SK-N-SH (cell line): Measurements from ENCODE around the gene TOGARAM2. TPM values are rescaled to one million over a fixed set of nuclear protein-coding genes. Genes with fewer than 3 reads are reported as not detected.
A peak's percentile ranks its signal among the peaks of the same experiment; 100 is the strongest.

ENCODE experiments used
- CTCF ChIA-PET: fragments of 300-600, 350-600 bp; formaldehyde crosslinking; extraction: SDS; loops from one replicate; lab custom pipeline; 2021; lab: Yijun Ruan, JAX
- POLR2A ChIA-PET: fragments of 350-600 bp; sonication (Branson Sonifier 250); formaldehyde crosslinking; extraction: SDS; loops from one replicate; lab custom pipeline; 2020; ENCODE audit warnings: antibody characterized with exemption, inconsistent platforms; lab: Yijun Ruan, JAX
- DNase-seq: peaks from one replicate; pipeline ENCODE4 v3.0.0; 2012
- H2AFZ ChIP-seq: fragments of 200-600 bp; sonication (generic); 2 replicates; pipeline ENCODE4 v1.8.1; 2016; ENCODE audit warnings: antibody characterized with exemption, mild to moderate bottlenecking, low read depth
- H3F3A ChIP-seq: fragments of 200-600 bp; sonication (generic); replicated peaks from 2 replicates; pipeline ENCODE3; 2016; ENCODE audit warnings: antibody characterized with exemption, mild to moderate bottlenecking; ENCODE audit not compliant: insufficient read depth
- H3K27ac ChIP-seq, 2 experiments: fragments of 200-500 bp in 1 of 2; fragments of 200-600 bp in 1 of 2; sonication (Bioruptor generic) in 1 of 2; sonication (generic), shearing (Covaris generic) in 1 of 2; 2 replicates each; pipeline versions ENCODE4 v1.5.1 to v1.6.1; 2014 to 2016; ENCODE audit warnings: low read depth in 2 of 2, inconsistent platforms in 1 of 2, low read length in 1 of 2, mild to moderate bottlenecking in 1 of 2, mixed read lengths in 1 of 2
- H3K27me3 ChIP-seq: fragments of 200-600 bp; sonication (generic), shearing (Covaris generic); 2 replicates; pipeline ENCODE4 v1.6.1; 2016; ENCODE audit warnings: mixed run types; ENCODE audit not compliant: insufficient read depth
- H3K36me3 ChIP-seq, 2 experiments: fragments of 200-500 bp in 1 of 2; fragments of 200-600 bp in 1 of 2; sonication (Bioruptor generic) in 1 of 2; sonication (generic) in 1 of 2; replicated peaks in 1 of 2; 2 replicates each; pipeline versions ENCODE3 to v1.5.1; 2014 to 2016; ENCODE audit warnings: low read length in 1 of 2, mild to moderate bottlenecking in 1 of 2; ENCODE audit not compliant: insufficient read depth in 2 of 2, control insufficient read depth in 1 of 2
- H3K4me1 ChIP-seq, 2 experiments: fragments of 200-500 bp in 1 of 2; fragments of 200-600 bp in 1 of 2; sonication (Bioruptor generic) in 1 of 2; sonication (generic), shearing (Covaris generic) in 1 of 2; 2 replicates each; pipeline versions ENCODE4 v1.5.1 to v1.6.1; 2014 to 2016; ENCODE audit warnings: low read depth in 1 of 2, low read length in 1 of 2, mixed run types in 1 of 2; ENCODE audit not compliant: insufficient read depth in 2 of 2, control insufficient read depth in 1 of 2
- H3K4me2 ChIP-seq: fragments of 200-600 bp; sonication (generic), shearing (Covaris generic); 2 replicates; pipeline ENCODE4 v1.6.1; 2017; ENCODE audit warnings: mixed run types
- H3K4me3 ChIP-seq, 2 experiments: fragments of 200-500 bp in 1 of 2; fragments of 200-600 bp in 1 of 2; sonication (Bioruptor generic) in 1 of 2; sonication (generic), shearing (Covaris generic) in 1 of 2; 2 replicates each; pipeline versions ENCODE4 v1.5.1 to v1.8.1; 2014 to 2016; ENCODE audit warnings: low read depth in 2 of 2, inconsistent platforms in 1 of 2, low read length in 1 of 2, mild to moderate bottlenecking in 1 of 2, mixed read lengths in 1 of 2, moderate library complexity in 1 of 2
- H3K79me2 ChIP-seq: fragments of 200-600 bp; sonication (generic); 2 replicates; pipeline ENCODE4 v1.8.1; 2017; ENCODE audit warnings: mild to moderate bottlenecking; ENCODE audit not compliant: insufficient read depth
- H3K9ac ChIP-seq: fragments of 200-600 bp; sonication (generic); 2 replicates; pipeline ENCODE4 v1.6.1; 2017; ENCODE audit warnings: mixed run types
- H3K9me2 ChIP-seq: fragments of 200-600 bp; sonication (generic); 2 replicates; pipeline ENCODE4 v1.6.1; 2017; ENCODE audit warnings: mixed run types
- H3K9me3 ChIP-seq: fragments of 200-600 bp; sonication (generic); 2 replicates; pipeline ENCODE4 v1.6.1; 2017; ENCODE audit warnings: mixed run types, mild to moderate bottlenecking, moderate library complexity
- H4K20me1 ChIP-seq: fragments of 200-600 bp; sonication (generic); 2 replicates; pipeline ENCODE4 v1.6.1; 2017; ENCODE audit warnings: mild to moderate bottlenecking, mixed run types; ENCODE audit not compliant: insufficient read depth
- CHD2 ChIP-seq: fragments of 150-350 bp; IDR thresholded peaks from 2 replicates; pipeline ENCODE4 v1.6.1; 2018; ENCODE audit warnings: low read length; ENCODE audit not compliant: partially characterized antibody
- CTCF ChIP-seq: fragments of 200-600 bp; sonication (generic); IDR thresholded peaks from 2 replicates; pipeline ENCODE4 v1.6.1; 2017; ENCODE audit warnings: antibody characterized with exemption, mild to moderate bottlenecking, moderate library complexity
- EP300 ChIP-seq, 2 experiments: IDR thresholded peaks; 2 replicates each; pipeline versions ENCODE4 v1.4.0 to v1.6.1; 2012; ENCODE audit warnings: borderline replicate concordance in 1 of 2, low read depth in 1 of 2, low read length in 1 of 2
- EZH2phosphoT487 ChIP-seq: fragments of 200-600 bp; sonication (generic); IDR thresholded peaks from 2 replicates; pipeline ENCODE4 v1.6.1; 2017; ENCODE audit warnings: low read depth, mixed run types, mild to moderate bottlenecking, antibody characterized with exemption, moderate library complexity, borderline replicate concordance
- FOXJ3 ChIP-seq: sonication (generic); formaldehyde crosslinking; IDR thresholded peaks from 2 replicates; pipeline ENCODE4 v1.5.1; 2020; ENCODE audit warnings: mild to moderate bottlenecking, missing genetic modification reagents
- MEF2A ChIP-seq: IDR thresholded peaks from 2 replicates; pipeline ENCODE4 v1.4.0; 2012; ENCODE audit warnings: low read depth, borderline replicate concordance
- MXI1 ChIP-seq: IDR thresholded peaks from 2 replicates; pipeline ENCODE4 v1.6.1; 2012; ENCODE audit warnings: mild to moderate bottlenecking, low read depth, low read length, improper control_type of control experiment
- NFIC ChIP-seq: IDR thresholded peaks from 2 replicates; pipeline ENCODE4 v1.4.0; 2012; ENCODE audit warnings: borderline replicate concordance
- NRF1 ChIP-seq: IDR thresholded peaks from 2 replicates; pipeline ENCODE4 v1.6.1; 2012; ENCODE audit warnings: low read depth, mild to moderate bottlenecking, low read length
- POLR2AphosphoS5 ChIP-seq: IDR thresholded peaks from 2 replicates; pipeline ENCODE4 v1.6.1; 2012; ENCODE audit warnings: low read depth, low read length
- RCOR1 ChIP-seq: fragments of 150-350 bp; IDR thresholded peaks from 2 replicates; pipeline ENCODE4 v1.6.1; 2017; ENCODE audit warnings: antibody characterized with exemption, low read length
- SIN3A ChIP-seq: IDR thresholded peaks from 2 replicates; pipeline ENCODE4 v1.6.1; 2012; ENCODE audit warnings: low read depth, mild to moderate bottlenecking, low read length, moderate library complexity, borderline replicate concordance
- TAF1 ChIP-seq: IDR thresholded peaks from 2 replicates; pipeline ENCODE4 v1.6.1; 2012; ENCODE audit warnings: low read depth, mild to moderate bottlenecking, low read length, moderate library complexity, borderline replicate concordance
- USF2 ChIP-seq: fragments of 150-350 bp; IDR thresholded peaks from 2 replicates; pipeline ENCODE4 v1.6.1; 2017; ENCODE audit warnings: antibody characterized with exemption, low read length, low read depth, borderline replicate concordance
- YY1 ChIP-seq: IDR thresholded peaks from 2 replicates; pipeline ENCODE4 v1.4.0; 2012; ENCODE audit warnings: low read depth, mild to moderate bottlenecking
- WGBS: methylation state at CpG from one replicate; pipeline ENCODE4 v1.1.6; 2017; ENCODE audit warnings: low lambda C conversion rate; 5-methylcytosine and 5-hydroxymethylcytosine counted together
- polyA plus RNA-seq, 3 experiments: library from polyadenylated mRNA; depleted of rRNA; stranded (reverse); fragments of >200 nt; gene quantifications; 2 replicates each; pipeline ENCODE4 v1.2.3, GENCODE V29; 2012
- TF ChIP-seq, protein P1 (sequence below): IDR thresholded peaks from 2 replicates; pipeline ENCODE4 v1.4.0; 2012; ENCODE audit warnings: low read depth, borderline replicate concordance
- TF ChIP-seq, protein P2 (sequence below): IDR thresholded peaks from 2 replicates; pipeline ENCODE4; 2012

TOGARAM2 gene
- polyA plus RNA-seq, 1 of the 3 experiments (the other 2 are of a cell fraction) = 0.69 TPM

DNA sequence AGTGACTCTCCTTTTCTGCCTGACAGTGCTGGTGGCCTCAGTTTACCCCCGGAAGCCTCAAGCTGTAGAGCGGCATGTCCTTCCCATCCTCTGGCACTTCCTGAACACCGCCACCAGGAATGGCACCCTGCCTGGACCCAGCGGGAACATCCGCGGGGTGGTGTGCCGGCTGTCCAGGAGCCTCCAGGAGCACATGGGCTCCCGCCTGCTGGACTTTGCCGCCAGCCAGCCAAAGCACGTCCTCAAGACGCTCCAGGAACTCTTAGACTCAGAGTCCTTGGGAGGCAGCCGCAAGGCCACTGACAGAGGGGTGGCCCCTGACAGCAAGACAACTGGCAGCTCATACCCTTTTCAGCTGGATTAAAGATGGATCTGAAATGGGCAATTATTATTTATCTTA, 70.6 kb downstream of the TOGARAM2 start:
- no peak overlapping the region for H3K9ac ChIP-seq
- POLR2A ChIA-PET = no interaction called here
- no peaks in the 10 kb centered on the region for H3K36me3 ChIP-seq
- no peak overlapping the region for H3K4me3 ChIP-seq
- H3K27me3 ChIP-seq = peaks cover 5% of the 10 kb centered on the region; the same call in 1 of the 2 replicates
- no peak overlapping the region for H3K27ac ChIP-seq
- no peaks in the 10 kb centered on the region for H3K9me2 ChIP-seq
- no peaks in the 10 kb centered on the region for H3F3A ChIP-seq
- 92% methylated on average over 9 of the region's 12 CpGs for WGBS
- no peaks in the 10 kb centered on the region for H4K20me1 ChIP-seq
- H3K79me2 ChIP-seq = no peaks in the 10 kb centered on the region
- H2AFZ ChIP-seq = no peak overlapping the region
- no peaks in the 10 kb centered on the region for H3K9me3 ChIP-seq
- CTCF ChIA-PET = interaction anchor here (2.8 kb wide), 1 partner anchor 93 kb away, joined by 7 read pairs; no protein-coding TSS in a partner anchor
- TF ChIP-seq NRF1 = no peak
- TF ChIP-seq, protein P1, sequence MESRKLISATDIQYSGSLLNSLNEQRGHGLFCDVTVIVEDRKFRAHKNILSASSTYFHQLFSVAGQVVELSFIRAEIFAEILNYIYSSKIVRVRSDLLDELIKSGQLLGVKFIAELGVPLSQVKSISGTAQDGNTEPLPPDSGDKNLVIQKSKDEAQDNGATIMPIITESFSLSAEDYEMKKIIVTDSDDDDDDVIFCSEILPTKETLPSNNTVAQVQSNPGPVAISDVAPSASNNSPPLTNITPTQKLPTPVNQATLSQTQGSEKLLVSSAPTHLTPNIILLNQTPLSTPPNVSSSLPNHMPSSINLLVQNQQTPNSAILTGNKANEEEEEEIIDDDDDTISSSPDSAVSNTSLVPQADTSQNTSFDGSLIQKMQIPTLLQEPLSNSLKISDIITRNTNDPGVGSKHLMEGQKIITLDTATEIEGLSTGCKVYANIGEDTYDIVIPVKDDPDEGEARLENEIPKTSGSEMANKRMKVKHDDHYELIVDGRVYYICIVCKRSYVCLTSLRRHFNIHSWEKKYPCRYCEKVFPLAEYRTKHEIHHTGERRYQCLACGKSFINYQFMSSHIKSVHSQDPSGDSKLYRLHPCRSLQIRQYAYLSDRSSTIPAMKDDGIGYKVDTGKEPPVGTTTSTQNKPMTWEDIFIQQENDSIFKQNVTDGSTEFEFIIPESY = no peak
- no peak for TF ChIP-seq EP300 (IDR thresholded peaks at IDR 0.05; ENCODE audit: borderline replicate concordance in 1 of 2, low read depth in 1 of 2, low read length in 1 of 2)
- TF ChIP-seq, all 33 proteins: peak for 0
- H3K4me2 ChIP-seq = no peak overlapping the region
- no peak for DNase-seq
- peaks cover 0 to 32% of the 10 kb centered on the region in 2 experiments; a peak in 2 of 4 replicates for H3K4me1 ChIP-seq

DNA sequence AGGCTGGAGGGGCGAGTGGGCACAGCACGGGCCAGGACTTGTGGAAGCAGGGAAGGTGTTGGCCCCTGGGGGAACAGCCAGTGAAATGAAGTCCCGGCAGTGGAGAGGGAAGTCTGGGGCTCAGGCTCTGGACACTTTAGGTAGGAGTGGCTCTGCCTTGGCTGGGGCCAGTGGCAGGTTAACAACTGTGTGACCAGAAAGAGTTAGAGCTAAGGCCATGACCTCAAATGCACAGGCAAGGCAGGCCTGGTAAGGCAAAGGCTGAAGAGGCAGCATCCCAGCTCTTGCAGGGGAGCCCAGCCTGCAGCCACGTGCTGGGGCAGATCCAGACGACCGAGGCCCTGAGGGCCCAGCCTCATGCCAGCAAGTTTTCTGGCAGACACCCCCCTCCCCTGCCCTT, 71.7 kb downstream of the TOGARAM2 start:
- H3K4me3 ChIP-seq = no peak overlapping the region
- H3K4me1 ChIP-seq = peaks cover 0 to 32% of the 10 kb centered on the region in 2 experiments; a peak in 2 of 4 replicates
- H4K20me1 ChIP-seq = no peaks in the 10 kb centered on the region
- no peak overlapping the region for H2AFZ ChIP-seq
- H3K9ac ChIP-seq = no peak overlapping the region
- no peaks in the 10 kb centered on the region for H3F3A ChIP-seq
- H3K9me2 ChIP-seq = no peaks in the 10 kb centered on the region
- WGBS = 57% methylated on average over 6 of the region's 6 CpGs
- H3K4me2 ChIP-seq = no peak overlapping the region
- no peak for DNase-seq
- peaks cover 5% of the 10 kb centered on the region; the same call in 1 of the 2 replicates for H3K27me3 ChIP-seq
- no peaks in the 10 kb centered on the region for H3K79me2 ChIP-seq
- CTCF ChIA-PET = interaction anchor here (0.6 to 3.2 kb wide), 6 partner anchors 10 to 1021 kb away, joined by 3 to 12 read pairs (median 4); no protein-coding TSS in a partner anchor
- no peaks in the 10 kb centered on the region for H3K9me3 ChIP-seq
- no peak for TF ChIP-seq TAF1
- no peak for TF ChIP-seq YY1
- no peak for TF ChIP-seq FOXJ3 (CRISPR knock-in tag)
- no peak for TF ChIP-seq NFIC
- no peak for TF ChIP-seq CHD2
- TF ChIP-seq EZH2phosphoT487 = no peak
- no peak for TF ChIP-seq MXI1
- TF ChIP-seq MEF2A = no peak
- no peak for TF ChIP-seq USF2
- TF ChIP-seq NRF1 = no peak
- TF ChIP-seq RCOR1 = no peak
- no peak for TF ChIP-seq SIN3A
- TF ChIP-seq, protein P2, sequence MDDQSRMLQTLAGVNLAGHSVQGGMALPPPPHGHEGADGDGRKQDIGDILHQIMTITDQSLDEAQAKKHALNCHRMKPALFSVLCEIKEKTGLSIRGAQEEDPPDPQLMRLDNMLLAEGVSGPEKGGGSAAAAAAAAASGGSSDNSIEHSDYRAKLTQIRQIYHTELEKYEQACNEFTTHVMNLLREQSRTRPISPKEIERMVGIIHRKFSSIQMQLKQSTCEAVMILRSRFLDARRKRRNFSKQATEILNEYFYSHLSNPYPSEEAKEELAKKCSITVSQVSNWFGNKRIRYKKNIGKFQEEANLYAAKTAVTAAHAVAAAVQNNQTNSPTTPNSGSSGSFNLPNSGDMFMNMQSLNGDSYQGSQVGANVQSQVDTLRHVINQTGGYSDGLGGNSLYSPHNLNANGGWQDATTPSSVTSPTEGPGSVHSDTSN = no peak
- no peak for TF ChIP-seq CTCF
- TF ChIP-seq POLR2AphosphoS5 = no peak
- peak overlapping the region in 1 of 2 experiments; percentile 83; a peak in 1 of 4 replicates for H3K27ac ChIP-seq
- H3K36me3 ChIP-seq = no peaks in the 10 kb centered on the region
- POLR2A ChIA-PET = no interaction called here
